ENCODE measurements around the gene RP2. TPM values are rescaled to one million over a fixed set of nuclear protein-coding genes. Genes with fewer than 3 reads are reported as not detected.
A peak's percentile ranks its signal among the peaks of the same experiment; 100 is the strongest.

Gene RP2
- total RNA-seq, 3 donors from 2014 or later (not counting 1 experiment from before 2014, with no cell fraction given), result 10.2 to 13.9 (median 10.8) TPM

DNA sequence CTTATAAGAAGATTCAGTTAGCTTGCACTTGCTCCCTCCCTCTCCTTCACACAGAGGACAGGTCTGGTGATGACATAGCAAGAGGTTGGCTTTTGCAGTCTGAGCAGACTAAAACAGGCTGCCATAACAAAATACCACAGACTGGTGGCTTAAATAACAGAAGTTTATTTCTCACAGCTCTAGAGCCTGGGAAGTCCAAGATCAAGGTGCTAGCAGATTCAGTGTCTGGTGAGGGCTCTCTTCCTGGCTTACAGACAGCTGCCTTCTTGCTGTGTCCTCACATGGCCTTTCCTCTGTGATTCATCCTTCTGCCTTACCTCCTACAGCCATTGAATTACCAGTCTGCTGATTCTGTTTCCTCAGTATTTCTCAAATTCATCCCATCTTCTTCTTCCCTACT, 13.1 kb downstream of the RP2 start:
- Histone ChIP-seq H3K36me3 (ENCODE audit: control insufficient read depth, insufficient read depth, low read length) (peaks cover 2% of the 10 kb centered on the region), H3K4me3 (ENCODE audit: low read length) (no peak overlapping the region), H3K9me3 (ENCODE audit: control insufficient read depth, insufficient read depth, low read length) (no peaks in the 10 kb centered on the region), H3K4me1 (ENCODE audit: control insufficient read depth, insufficient read depth, low read length) (no peaks in the 10 kb centered on the region), H3K27me3 (ENCODE audit: control insufficient read depth, insufficient read depth, low read length) (no peaks in the 10 kb centered on the region), H3K27ac (ENCODE audit: low read length) (no peak overlapping the region)
- no peaks in the 10 kb centered on the region for H3K9me3 Mint-ChIP-seq
- intact Hi-C loops (cut with micrococcal nuclease), result no loop called here
- H3K36me3 Mint-ChIP-seq, result no peaks in the 10 kb centered on the region
- H3K27ac Mint-ChIP-seq, result no peak overlapping the region
- peaks cover 12 to 18% of the 10 kb centered on the region in 2 donors for H3K4me1 Mint-ChIP-seq
- DNase-seq, result no peak
- TF ChIP-seq CTCF (IDR thresholded peaks at IDR 0.05), result no peak
- H3K27me3 Mint-ChIP-seq (ENCODE audit: low read depth in 2 of 2), result no peaks in the 10 kb centered on the region
- peak in 2 of 3 donors; percentile 58 to 72 for ATAC-seq
- H3K4me3 Mint-ChIP-seq, result no peak overlapping the region

DNA sequence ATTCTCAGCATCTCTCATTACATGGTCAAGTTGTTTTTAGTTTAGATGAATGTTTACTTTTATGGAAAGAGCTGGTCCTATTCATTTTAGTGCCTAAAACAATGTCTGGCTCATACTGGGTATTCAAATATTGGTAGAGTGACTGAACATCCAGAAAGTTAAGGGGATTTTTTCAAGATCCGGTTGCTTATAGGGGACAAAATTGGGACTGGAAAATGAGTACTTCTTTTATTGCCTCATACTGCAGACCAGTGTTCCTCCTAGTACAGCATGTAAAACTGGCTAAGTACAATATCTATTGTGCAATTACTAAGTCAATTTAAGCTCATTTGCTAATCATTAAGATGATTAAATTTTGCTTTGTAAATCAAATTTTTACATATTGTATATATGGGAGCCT, 13.9 kb downstream of the RP2 start:
- WGBS (ENCODE audit: insufficient coverage), result no CpG with 5 or more reads among the region's 1 CpG
- no peaks in the 10 kb centered on the region for H3K27me3 ChIP-seq (ENCODE audit: control insufficient read depth, insufficient read depth, low read length)
- Mint-ChIP-seq H3K36me3 (no peaks in the 10 kb centered on the region), H3K9me3 (no peaks in the 10 kb centered on the region), H3K4me3 (no peak overlapping the region), H3K27ac (no peak overlapping the region), H3K27me3 (ENCODE audit: low read depth in 2 of 2) (no peaks in the 10 kb centered on the region), H3K4me1 (peaks cover 12 to 13% of the 10 kb centered on the region in 2 donors)
- no peak overlapping the region for H3K27ac ChIP-seq (ENCODE audit: low read length)
- TF ChIP-seq CTCF (IDR thresholded peaks at IDR 0.05), result no peak
- ATAC-seq (no peak), DNase-seq (no peak)
- H3K4me3 ChIP-seq (ENCODE audit: low read length), result no peak overlapping the region
- H3K36me3 ChIP-seq (ENCODE audit: control insufficient read depth, insufficient read depth, low read length), result peaks cover 2% of the 10 kb centered on the region
- H3K9me3 ChIP-seq (ENCODE audit: control insufficient read depth, insufficient read depth, low read length), result no peaks in the 10 kb centered on the region
- no peaks in the 10 kb centered on the region for H3K4me1 ChIP-seq (ENCODE audit: control insufficient read depth, insufficient read depth, low read length)
- intact Hi-C loops (cut with micrococcal nuclease), result no loop called here

DNA sequence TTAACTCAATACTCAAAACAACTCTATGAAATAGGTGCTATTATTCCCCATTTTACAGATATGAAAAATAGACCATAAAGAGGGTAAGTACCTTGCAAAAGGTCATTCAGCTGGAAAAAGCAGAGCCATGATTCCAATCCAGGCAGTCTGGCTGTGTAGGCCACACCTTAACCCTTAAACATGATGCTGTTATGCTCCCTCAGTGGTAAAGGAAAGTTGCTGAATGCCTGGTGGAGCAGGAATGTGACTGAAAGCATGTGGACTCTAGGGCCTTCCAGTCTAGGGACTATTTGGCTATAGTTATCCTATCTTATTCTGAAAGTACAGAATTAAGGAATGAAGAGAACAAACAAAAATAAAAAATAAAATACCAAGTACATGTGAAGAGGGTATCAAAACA, 19.6 kb downstream of the RP2 start:
- no peak overlapping the region for H3K4me3 Mint-ChIP-seq

More for the DNA sequence above, 19.6 kb downstream of the RP2 start:
- no peaks in the 10 kb centered on the region for H3K4me1 Mint-ChIP-seq
- no peak for TF ChIP-seq CTCF (IDR thresholded peaks at IDR 0.05)
- H3K4me3 ChIP-seq (ENCODE audit: low read length), result no peak overlapping the region
- peaks cover 5% of the 10 kb centered on the region for H3K36me3 ChIP-seq (ENCODE audit: control insufficient read depth, insufficient read depth, low read length)
- no peaks in the 10 kb centered on the region for H3K9me3 Mint-ChIP-seq
- H3K36me3 Mint-ChIP-seq, result no peaks in the 10 kb centered on the region
- intact Hi-C loops (cut with micrococcal nuclease), result no loop called here
- H3K9me3 ChIP-seq (ENCODE audit: control insufficient read depth, insufficient read depth, low read length), result no peaks in the 10 kb centered on the region
- H3K27ac ChIP-seq (ENCODE audit: low read length), result no peak overlapping the region
- no peaks in the 10 kb centered on the region for H3K27me3 ChIP-seq (ENCODE audit: control insufficient read depth, insufficient read depth, low read length)
- H3K27ac Mint-ChIP-seq, result no peak overlapping the region
- no peaks in the 10 kb centered on the region for H3K4me1 ChIP-seq (ENCODE audit: control insufficient read depth, insufficient read depth, low read length)
- ATAC-seq (no peak), DNase-seq (no peak)
- no peaks in the 10 kb centered on the region for H3K27me3 Mint-ChIP-seq (ENCODE audit: low read depth in 2 of 2)
